Right ventricle myocardium superior (tissue), 1 donor: Measurements from ENCODE around the gene ARMH3. TPM values are rescaled to one million over a fixed set of nuclear protein-coding genes. Genes with fewer than 3 reads are reported as not detected.
"Not testable (repeated sequence)": the region's sequence is repeated elsewhere in the genome, so short reads cannot be mapped to it uniquely, and the experiment has no call there.

Source experiments
- ATAC-seq: fragments of 200-7000 bp; cut with Tn5 transposase; one replicate; pipeline ENCODE4 v1.9.1; 2020; ENCODE audit warnings: mild to moderate bottlenecking; ENCODE audit not compliant: poor library complexity
- DNase-seq: peaks from one replicate; pipeline ENCODE4 v3.0.0-alpha.2; 2020
- intact Hi-C: fragments of 100-400 bp; cut with DNase I; formaldehyde crosslinking; loops from one replicate; pipeline ENCODE4 v1.11.2; 2022
- total RNA-seq: library from RNA; stranded (reverse); fragmentation: NEBNext Ultra II Directional; extraction: Animal tissue kit (Norgen Biotek cat#: 25700); gene quantifications from one replicate; pipeline ENCODE4 v1.2.1, GENCODE V29; 2021
- donor health status: DM: no; HTN: yes; CAD: no; lungs with severe emphysema.

Gene ARMH3
- total RNA-seq, 1 donor from 2014 or later, result 55.1 TPM

- intact Hi-C loops, result no loop called here
- ATAC-seq, result no peak
Observed at GRCh38 chr10:102001435-102002068, 54.4 kb downstream of the ARMH3 start.

GRCh38 chr10:101997803-101998202 is 58.2 kb downstream of the ARMH3 start:
- ATAC-seq, result no peak
- intact Hi-C loops, result no loop called here
- DNase-seq, result no peak

More at GRCh38 chr10:102001435-102002068, 54.4 kb downstream of the ARMH3 start:
- no peak for DNase-seq

- ATAC-seq (no peak), DNase-seq (no peak)
- intact Hi-C loops, result no loop called here
Observed at GRCh38 chr10:101995451-101996063, 60.4 kb downstream of the ARMH3 start.

- intact Hi-C loops, result no loop called here
- ATAC-seq (no peak), DNase-seq (no peak)
Observed at GRCh38 chr10:101993651-101994200, 62.2 kb downstream of the ARMH3 start.

- no peak for DNase-seq
- ATAC-seq, result no peak
- intact Hi-C loops, result no loop called here
Observed at GRCh38 chr10:101993221-101993620, 62.8 kb downstream of the ARMH3 start.

GRCh38 chr10:101987136-101987535 is 68.8 kb downstream of the ARMH3 start:
- ATAC-seq, result no peak
- no peak for DNase-seq
- intact Hi-C loops, result no loop called here

- intact Hi-C loops, result no loop called here
- DNase-seq (peak; percentile 69), ATAC-seq (peak; percentile 59)
Observed at GRCh38 chr10:101986624-101986971, 69.4 kb downstream of the ARMH3 start.

- DNase-seq, intact Hi-C loops, ATAC-seq: not testable (repeated sequence)
Observed at GRCh38 chr10:101980677-101981076, 75.3 kb downstream of the ARMH3 start.

GRCh38 chr10:101974091-101974971 is 81.6 kb downstream of the ARMH3 start:
- DNase-seq (no peak), ATAC-seq (peak; percentile 49)
- intact Hi-C loops, result loop anchor here (10.0 kb wide), 1 partner anchor 80 kb away; no protein-coding TSS in a partner anchor

GRCh38 chr10:101972761-101973160 is 83.2 kb downstream of the ARMH3 start:
- DNase-seq, result no peak
- no peak for ATAC-seq
- intact Hi-C loops, result loop anchor here (10.0 kb wide), 1 partner anchor 78 kb away; no protein-coding TSS in a partner anchor

- intact Hi-C loops, result loop anchor here (10.0 kb wide), 1 partner anchor 125 kb away; the partner anchor contains the start of gene KCNIP2
- ATAC-seq (no peak), DNase-seq (no peak)
Observed at GRCh38 chr10:101969412-101969922, 86.5 kb downstream of the ARMH3 start.

- ATAC-seq, result no peak
- no peak for DNase-seq
- intact Hi-C loops, result loop anchor here (10.0 kb wide), 1 partner anchor 124 kb away; the partner anchor contains the start of gene KCNIP2
Observed at GRCh38 chr10:101968940-101969321, 87.0 kb downstream of the ARMH3 start.

- intact Hi-C loops, result loop anchor here (10.0 kb wide), 1 partner anchor 124 kb away; the partner anchor contains the start of gene KCNIP2
- DNase-seq (no peak), ATAC-seq (no peak)
Observed at GRCh38 chr10:101968286-101968939, 87.6 kb downstream of the ARMH3 start.

- peak; percentile 18 for ATAC-seq
Observed at GRCh38 chr10:101967713-101968112, 88.3 kb downstream of the ARMH3 start.

GRCh38 chr10:101967119-101967518 is 88.9 kb downstream of the ARMH3 start:
- intact Hi-C loops, result loop anchor here (10.0 kb wide), 1 partner anchor 122 kb away; the partner anchor contains the start of gene KCNIP2
- DNase-seq, result no peak
- peak; percentile 80 for ATAC-seq

More at GRCh38 chr10:101967713-101968112, 88.3 kb downstream of the ARMH3 start:
- DNase-seq, result no peak
- intact Hi-C loops, result loop anchor here (10.0 kb wide), 1 partner anchor 123 kb away; the partner anchor contains the start of gene KCNIP2

- ATAC-seq, result peak; percentile 38
- intact Hi-C loops, result loop anchor here (10.0 kb wide), 1 partner anchor 120 kb away; the partner anchor contains the start of gene KCNIP2
- no peak for DNase-seq
Observed at GRCh38 chr10:101965075-101965765, 90.8 kb downstream of the ARMH3 start.
